Fibroblast of skin of right quadriceps (primary cell): ENCODE measurements around the gene LTC4S.

ENCODE experiments used
- DNase-seq: peaks from one replicate; pipeline ENCODE4 v3.0.0-alpha.2; 2013

LTC4S gene

DNA sequence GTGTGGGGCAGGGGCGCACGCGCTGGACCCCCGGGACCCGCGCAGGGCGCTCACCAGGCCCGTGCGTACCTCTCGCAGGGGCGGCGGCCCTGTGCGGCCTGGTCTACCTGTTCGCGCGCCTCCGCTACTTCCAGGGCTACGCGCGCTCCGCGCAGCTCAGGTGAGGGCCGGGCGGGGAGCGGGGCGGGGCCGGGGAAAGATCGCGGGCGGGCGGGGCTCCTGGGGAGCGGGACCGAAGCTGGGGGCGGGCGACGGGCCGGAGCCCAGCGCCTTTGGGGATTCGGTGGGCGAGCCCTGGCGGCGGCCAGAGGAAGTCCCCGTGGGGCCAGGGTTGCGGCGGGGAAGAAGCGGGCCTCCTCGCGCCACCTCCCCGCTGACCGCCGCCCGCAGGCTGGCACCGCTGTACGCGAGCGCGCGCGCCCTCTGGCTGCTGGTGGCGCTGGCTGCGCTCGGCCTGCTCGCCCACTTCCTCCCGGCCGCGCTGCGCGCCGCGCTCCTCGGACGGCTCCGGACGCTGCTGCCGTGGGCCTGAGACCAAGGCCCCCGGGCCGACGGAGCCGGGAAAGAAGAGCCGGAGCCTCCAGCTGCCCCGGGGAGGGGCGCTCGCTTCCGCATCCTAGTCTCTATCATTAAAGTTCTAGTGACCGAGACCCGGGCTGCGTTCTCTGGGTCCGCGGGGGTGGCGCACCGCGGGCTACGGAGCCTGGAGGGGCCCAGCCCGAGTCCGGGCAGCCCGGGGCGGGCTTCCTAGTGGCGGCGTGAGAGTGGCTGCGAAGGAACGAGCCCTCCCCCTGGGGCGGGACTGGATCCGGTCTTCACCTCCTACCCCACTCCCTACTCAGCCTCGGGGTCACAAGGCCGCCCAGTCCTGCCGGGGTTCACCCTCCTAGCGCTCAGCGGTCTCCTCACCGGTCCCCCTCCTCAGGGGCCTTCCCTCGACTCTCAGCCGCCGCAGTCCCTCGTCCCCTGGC, 2.4 kb downstream of the LTC4S start:
- peak; percentile 71 for DNase-seq

DNA sequence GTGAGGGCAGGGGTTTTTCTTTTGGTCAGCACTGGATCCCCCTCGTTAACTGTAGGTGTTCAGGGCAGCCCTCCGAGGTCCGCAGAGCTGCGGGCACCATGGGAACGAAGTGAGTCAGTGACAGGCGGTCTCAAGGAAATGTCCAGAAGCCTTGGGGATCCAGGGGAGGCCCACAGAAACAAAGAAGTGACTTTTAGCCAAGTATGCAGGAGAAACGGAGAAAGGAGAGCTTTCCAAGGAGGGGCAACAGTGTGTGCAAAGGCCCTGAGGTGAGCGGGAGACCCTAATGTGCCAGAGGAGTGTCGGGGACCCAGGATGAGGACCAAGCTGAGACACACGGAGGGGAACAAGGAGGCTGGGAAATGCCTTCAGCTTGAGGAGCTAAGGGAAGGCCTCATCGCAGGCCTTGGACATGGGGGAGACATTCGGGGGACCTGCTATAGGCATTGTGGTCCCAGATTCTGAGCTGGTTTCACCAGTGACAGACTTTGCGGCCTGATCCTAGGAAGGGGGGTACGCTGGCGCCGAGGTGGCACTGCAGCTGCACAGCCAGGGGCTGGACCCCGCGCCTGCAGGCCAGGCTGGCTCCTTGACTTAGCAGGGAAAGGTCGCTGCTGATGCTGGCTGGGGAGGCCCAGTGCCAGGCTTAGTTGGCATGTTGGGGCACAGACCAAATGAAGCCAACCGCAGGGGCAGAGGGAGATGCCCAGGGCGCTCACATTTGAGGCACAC, 3.3 kb downstream of the LTC4S start:
- no peak for DNase-seq

DNA sequence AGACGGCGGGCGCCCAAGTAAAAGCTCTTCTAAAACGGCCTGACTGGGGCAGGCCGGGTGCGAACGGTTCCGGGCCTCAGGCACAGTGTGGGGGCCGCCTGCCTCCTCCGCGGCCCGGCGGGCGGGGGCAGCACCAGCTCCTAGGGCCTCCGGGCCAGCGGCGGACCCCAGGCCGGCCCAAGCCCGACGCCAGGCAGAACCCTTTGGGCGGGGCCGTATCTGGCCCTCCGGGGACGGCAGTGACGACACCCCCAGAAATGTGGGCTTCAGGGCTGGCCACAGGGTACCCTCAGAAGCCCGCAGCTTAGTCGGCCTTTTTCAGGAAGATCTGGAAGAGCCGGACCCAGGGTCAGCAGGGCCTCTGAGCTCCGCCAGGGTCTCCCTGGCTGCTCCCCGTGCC, 4.0 kb downstream of the LTC4S start:
- DNase-seq: no peak

DNA sequence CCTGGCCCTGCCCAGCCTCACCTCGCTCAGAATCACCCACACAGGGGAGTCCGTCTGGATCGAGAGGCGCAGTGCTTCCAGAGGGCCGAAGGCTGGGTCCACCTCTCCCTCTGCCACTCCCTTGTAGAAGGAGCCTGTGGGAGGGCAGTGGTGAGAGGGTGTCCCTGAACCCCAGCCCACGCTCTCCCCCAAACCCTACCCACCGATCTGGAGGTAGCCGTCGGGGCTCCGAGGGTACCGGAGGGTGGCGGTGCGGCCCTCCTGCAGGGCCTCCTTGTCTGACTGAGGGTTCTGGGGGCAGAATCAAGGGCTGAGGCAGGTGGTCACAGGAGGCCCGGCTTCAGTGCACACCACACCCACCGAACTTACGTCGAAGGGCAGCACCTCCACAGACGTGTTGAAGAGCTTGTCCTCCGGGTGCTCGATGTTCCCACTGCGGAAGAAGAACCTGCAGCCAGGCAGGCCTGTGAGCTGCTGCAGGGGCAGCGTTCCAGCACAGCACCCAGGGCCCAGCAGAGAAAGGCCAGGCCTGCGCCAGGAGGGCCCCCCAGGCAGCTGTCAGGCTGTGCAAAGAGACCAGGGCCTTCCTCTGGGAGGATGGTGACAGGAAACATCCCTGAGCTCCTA, 4.5 kb downstream of the LTC4S start:
- DNase-seq: no peak

DNA sequence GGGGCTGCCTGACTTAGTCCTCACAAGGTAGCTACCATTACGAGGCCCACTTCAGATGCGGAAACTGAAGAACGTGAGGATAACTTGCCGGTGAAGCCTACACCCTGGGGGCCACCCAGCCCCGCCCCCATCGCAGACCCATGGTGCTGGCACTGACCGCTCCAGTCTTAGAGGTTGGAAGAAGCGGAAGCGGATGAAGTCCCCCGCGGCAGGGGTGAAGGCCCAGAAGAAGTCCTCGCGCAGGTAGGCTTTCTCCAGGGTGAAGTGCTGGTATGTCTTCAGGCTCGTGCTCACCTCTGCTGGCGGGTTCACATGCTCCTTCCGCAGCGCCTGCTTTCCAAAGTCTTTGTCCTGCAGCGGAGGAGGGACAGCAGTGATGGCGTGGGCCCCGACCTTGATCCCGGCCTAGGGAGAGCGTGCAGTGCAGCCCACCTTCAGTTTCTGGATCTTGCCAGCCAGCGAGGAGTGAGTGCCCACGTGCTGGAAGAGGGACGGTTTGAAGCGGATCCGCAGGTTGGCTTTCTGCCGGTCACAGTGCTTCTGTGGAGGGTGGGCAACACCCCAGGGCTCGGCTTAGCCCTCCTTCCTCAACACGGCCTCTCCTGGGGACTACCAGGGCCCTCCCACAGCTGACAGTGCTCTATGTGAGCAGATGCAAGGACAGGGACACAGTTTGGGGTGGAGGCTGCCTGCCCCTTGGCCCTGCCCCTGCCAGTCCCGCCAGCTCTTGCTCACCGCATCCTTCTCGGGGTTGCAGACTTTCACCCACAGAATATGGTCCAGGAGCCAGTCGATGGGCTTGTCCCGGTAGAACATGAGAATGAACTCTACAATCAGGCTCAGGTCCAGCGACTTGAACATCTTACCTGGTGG, 5.2 kb downstream of the LTC4S start:
- DNase-seq: no peak

DNA sequence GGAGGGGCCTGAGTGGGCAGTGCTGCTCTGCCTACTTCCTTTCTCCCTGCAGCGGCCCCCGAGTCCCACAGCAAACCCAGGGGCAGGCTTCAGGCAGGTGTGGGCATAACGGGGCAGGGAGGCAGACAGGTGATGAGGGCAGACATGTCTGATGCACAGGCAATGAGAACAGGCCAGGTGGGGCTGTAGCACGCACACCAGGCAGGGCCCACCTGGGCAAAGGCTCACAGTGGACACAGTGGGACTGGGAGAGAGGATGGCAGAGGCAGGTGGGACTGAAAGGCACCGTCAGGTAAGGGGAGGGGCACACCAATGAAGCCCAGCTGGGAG, 5.8 kb downstream of the LTC4S start:
- DNase-seq: no peak

DNA sequence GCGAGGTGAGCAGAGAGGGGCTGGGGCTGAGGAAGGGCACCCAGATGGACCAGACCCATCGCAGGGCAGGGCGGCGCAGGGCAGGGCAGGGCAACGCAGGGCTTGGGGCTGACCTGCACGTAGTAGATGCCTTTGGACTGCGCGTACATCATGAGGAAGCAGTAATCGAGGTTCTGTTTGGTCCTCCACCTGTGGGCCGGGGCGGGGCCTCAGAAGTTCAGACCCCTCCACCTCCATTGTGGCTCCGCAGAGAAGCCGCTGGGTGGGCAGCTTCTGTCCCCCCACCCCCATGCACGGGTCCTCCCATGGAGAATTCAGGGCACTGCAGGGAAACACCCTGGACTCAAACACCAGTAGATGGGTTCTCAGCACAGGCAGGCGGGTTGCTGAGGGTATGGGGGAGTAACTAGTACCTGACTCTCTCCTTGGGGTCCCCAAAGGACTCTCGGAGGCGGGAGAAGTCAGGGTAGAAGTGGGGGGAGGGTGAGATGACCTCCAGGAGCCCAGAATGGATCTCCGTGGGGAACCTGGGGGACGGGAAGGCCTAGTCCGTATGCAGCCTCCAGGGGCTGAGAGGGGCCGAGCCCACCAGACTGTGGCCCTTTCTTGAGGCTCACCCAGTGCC, 6.4 kb downstream of the LTC4S start:
- no peak for DNase-seq

DNA sequence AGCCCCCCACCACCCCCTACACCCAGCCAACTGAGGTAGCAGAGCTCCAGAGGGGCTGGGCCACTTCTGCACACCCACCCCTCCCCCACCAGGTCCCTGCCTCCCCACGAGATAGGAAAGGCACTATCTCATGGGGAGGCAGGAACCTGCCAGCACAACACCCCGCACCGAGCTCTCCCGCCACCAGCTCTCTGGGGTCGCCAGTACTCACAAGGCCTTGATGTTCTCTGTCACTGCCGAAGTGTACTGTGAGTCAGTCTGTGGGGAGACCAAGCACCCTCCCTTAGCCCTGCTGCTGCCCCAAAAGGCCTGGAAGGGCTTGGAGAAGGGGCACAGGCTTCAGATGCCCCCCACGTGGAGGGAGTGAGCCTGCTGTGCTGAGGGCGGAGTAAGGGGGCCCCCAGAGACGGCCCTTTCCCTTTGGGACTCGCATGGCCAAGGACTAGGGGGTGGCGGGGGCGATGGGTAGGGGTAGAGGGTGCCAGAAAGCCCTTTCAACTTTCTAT, 7.0 kb downstream of the LTC4S start:
- no peak for DNase-seq

DNA sequence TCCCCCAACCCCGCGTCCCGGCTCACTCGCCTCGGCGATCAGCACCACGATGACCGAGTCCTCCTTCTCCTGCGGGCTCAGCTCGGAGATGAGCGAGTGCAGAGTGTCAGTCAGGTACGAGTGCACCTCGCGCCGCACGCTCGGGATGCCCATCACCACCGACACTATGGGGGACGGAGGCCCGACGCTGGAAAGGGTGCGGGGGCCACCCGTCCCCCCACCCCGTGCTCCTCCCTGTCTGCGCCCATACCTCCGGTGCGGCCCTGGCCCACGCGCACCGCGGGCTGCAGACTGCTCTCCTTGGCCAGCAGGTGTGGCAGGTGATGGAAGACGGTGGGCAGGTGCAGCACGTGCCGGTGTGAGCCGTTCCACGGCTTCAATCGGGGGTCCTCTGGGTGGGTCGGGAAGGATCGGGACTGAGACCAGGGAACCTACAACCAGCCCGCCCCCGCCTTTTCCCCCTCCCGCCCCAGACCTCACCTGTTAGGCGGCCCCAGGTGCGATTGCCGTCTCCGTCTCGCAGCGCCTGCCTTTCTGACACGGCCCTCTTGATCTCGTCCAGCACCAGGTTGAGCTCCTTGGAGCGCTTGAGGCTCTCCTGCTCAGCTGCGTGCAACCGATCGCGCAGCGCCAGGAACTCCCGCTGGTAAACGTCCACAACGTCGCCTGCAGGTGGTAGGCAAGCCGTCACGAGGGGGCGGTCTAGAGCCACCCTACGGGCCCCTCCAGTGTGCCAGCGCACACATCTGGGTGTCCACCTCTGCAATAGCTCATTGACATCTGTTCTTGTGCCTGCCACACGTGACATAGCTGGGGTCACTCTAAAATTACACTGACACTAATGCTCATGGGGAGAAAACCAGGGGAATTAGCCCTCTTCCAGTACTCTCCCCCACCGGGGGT, 7.8 kb downstream of the LTC4S start:
- peak; percentile 51 for DNase-seq

DNA sequence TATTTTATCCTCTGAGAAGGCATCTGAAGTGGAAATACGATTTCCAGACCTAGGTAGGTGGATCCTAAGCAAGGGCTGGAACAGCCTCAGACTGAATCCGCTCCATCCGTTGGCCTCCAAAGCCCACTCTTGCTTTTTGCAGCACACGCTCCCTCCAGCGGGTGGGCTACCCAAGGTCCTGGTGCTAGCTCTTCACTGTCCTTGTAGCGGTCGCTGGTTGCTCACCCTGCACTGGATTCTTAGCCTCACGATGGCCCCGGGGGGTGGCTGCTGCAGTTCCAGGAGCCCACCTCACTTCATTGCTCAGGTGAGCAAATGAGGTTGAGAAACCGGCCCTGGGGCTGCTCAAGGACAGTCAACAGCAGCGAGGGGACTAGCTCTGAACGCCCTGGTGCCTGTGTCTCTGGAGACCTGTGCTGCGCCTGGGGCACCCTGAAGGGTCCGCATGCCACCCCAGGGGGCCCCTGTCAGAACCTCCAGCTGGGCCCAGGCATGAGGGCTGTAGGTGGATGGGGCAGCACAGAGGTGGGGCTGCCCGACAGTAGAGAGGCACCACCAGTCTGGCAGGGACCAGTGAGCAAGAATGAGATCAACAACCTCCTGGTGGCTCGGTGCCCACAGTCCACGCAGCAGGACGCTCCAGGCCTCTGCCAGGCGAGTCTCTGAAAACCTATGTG, 8.6 kb downstream of the LTC4S start:
- no peak for DNase-seq

DNA sequence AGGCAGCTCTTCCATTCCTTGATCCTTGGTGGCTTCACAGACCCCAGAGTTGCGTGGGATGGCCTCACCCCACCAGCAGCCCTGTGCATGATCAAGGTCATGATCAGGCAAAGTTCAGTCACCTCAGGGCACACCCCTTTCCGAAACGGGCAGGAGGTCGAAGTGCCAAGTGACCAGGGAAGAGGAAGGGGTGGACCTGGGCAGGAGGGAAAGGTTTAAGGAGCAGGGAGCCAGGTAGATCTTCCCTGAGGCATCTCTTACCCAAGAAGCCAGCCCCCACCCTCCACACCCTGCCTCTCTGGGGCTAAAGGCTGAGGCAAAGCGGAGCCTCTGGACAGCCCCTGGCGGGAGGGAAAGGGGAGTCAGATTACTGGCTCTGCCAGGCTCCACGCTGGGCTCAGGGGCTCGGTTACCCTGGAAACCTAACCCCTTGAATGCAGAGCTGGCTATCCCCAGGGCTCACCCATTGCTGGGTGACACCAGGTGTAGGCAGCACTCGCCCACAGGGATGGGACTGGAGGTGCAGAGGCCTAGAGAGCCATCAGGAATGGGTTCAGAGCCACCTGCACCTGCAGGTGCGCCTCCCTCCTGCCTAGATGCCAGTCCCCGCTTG, 9.3 kb downstream of the LTC4S start:
- no peak for DNase-seq

DNA sequence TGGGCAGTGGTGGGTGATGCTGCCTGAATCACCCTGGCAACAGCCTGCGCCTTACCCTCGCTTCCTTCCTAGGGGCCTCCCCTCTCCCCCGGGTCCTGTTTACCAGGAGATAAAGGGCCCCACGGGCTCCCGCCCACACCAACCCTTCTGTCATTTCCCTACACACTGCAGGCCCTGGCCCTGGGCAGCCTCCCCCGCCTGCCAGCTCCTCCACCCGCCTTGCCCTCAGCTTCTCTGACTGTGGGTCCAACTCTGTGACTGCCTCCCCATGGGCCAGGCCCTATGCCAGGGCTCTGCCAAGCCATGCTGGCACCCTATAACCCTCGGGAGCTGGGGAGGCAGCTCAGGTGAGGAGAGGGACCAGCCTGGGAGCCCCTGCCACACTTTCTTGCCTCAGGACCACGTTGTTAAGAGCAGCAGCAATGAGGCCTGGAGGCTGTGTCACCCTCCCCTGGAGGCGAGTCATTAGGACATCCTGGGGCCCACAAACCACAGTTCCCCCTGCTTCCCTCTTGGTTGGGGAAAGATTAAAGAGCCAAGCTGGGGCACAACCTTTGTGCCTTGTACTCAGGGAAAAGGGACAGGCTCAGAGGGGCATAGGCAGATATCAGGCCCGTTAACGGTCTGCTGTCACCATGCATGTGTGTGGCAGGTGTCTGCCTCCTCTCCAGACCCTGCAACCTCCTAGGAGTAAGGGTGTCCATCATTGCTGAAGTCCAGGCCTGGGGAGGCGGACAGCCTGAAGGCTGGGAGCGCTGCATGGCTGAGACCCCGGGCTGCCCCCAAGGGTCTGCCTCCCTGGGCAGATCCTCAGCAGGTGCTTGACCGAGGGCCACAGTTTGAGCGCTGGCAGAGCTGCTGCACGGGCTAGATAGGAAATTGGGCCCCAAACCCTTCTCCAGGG, 10.1 kb downstream of the LTC4S start:
- no peak for DNase-seq

DNA sequence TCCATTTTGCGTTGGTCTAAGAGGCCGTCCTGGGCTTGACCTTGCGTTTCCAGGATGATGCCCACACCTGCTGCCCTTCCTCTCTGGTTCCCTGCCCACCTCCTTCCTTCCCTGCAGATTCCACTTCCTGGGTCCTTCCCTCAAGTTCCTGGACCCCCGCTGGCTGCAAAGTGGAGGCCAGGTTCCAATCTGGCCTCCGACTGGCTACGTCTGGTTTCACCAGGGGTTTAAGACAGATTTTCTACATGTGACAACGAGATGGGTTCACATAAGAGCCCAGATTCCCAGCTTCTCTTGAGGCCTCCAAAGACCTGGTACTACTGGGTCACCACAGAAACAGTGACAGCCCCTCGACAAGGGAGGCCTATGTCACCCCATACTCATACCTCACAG, 10.8 kb downstream of the LTC4S start:
- DNase-seq: no peak

DNA sequence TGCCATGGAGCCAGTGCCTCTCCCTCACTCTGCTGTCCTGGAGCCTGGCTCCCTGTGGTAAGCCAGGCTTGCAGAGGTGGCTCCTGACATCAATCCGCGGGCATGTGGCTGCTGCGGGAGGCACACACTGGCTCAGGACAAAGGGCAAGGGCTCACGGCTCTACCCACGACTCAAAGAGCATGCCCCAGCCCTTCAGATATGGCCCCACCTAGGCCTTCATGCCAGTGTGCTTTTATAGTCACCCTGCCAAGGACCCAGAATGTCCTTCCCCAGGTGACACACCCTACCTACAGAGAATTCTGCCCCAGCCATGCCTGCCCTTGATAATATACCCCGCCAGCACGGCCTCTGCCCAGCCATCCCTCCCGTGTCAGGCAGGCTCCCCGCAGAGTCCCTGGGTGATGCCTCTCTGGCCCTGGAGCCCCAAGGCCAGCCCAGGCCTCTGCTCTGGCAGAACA, 11.3 kb downstream of the LTC4S start:
- DNase-seq: no peak

DNA sequence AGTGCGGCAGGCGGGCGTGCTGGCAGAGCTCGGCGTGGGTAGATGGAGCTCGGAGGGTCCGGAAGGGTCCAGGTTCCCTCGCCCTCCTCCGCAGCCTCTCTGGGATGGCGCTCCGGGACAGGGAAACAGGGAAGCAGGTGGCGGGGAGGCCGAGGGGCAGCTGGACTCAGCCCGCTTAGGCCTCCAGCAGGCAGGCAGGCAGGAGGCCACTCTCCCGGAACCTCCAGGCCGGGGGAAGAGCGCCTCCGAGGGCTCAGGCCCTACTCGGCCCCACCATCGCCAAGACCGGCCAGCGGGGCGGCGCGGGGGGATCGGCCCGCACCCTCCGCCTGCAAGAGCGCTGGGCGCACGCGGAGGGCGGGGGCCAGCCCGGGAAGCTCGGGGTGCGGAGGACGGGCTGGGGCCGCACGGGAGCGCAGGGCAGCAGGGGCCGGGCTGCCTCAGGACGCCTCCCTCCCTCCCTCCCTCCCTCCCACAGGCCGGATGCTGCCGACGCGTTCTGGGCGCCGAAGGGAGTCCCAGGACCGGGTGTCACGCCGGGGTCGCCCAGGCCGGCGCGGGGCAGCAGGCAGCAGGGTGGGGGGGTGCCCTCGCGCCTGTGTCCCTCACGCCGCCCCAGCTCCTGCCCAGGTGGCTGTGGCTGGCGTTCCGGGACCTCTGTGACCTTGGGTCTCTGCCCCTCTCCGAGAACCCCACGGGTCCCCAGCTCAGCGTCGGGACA, 11.9 kb downstream of the LTC4S start:
- DNase-seq: peak; percentile 32

DNA sequence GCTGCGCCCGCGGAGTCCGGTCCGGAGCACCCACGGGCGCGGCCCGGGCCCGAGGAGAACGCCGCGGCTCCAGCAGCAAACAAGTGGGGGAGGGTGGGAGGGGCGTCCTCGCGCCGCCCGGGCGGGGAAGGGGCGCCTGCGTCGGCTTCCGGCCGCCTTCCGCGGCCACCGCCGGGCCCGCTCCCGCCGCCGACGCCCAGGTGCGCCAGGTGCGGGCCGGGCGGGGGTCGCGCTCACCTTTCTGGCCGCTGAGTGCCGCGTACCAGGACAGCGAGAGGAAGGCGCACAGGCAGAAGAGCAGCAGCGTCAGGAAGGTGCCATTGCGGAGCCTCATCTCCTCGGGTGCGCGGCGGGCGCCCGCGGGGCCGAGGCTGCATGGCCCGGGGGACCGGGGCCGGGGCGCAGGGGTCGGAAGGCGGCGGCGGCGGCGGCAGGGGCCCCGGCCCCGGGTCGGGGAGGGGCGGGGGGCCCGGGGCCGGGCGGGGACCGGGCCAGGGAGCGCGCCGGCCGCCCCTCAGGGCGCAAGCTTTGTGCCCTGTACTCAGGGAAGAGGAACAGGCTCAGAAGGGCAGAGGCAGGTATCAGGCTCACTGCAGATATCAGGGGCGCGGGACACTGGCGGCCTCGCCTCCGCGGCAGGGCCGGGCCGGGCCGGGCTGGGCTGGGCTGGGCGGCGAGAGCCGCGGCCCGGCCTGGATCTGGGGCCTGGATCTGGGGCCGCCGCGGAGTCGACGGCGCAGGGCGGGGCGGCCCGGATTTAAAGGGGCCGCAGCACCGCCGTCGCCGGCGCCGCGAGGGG, 12.7 kb downstream of the LTC4S start, which contains the start of gene MGAT4B:
TSS of gene MGAT4B (minus strand) at position 617 of the 799 bp plus-strand sequence. CDS start at position 334, 283 bp downstream.
- DNase-seq: peak; percentile 74
